Femur (tissue), 1 donor: ENCODE results near the gene RPS10.
"Not testable (repeated sequence)": the region's sequence is repeated elsewhere in the genome, so short reads cannot be mapped to it uniquely, and the experiment has no call there.

Experiments used
- DNase-seq: peaks from one replicate; pipeline ENCODE4 v3.0.0-alpha.2; 2017

The RPS10 gene

DNA sequence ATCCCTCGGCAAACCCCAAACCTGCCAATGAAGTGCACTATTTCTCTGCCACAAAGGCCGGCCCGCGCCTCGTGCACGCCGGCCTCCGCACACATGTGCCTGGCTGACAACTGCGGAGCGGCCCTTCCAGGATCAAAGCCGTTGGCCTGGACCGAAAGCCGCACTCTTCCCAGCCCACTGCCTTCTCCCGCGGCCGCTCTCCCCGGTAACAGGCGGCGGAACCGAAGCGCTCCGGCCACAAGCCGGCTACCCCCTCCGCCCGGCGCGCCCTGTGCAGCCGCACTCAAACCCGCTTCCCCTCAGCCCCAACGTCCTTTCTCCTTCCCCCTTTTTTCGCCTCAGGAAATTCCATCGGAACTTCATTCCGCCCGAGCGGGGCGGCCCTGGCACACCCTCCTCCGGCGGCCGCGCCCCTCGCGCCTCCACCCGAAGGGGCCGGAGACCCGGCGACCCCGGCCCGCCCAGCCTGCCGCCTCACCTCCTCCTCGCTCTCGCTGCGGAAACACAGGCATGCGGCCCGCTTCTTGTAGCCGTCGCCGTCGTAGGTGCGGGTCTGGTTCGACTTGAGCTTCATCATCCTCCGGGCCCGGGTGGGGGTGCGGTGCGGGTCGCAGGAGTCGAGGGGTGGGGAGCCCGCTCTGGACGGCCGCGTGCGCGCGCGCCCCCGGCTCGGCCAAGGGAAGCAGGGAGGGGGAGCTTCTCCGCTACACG, 33.9 kb downstream of the RPS10 start:
- peak; percentile 75 for DNase-seq

DNA sequence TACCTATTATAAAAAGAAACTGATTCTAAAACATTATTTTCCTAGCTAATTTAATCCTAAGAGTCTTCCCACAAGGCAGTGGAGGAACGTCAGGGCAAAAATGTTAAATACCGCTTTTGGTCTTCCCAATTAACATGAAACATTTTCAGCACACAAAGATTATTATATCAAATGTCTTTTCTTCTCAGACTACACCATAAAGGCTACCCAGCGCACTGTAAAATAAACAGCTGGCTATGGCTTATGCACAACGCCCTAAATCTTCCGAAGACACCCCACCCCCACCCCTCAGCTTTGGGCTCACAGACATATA, 34.4 kb downstream of the RPS10 start:
- DNase-seq = no peak

DNA sequence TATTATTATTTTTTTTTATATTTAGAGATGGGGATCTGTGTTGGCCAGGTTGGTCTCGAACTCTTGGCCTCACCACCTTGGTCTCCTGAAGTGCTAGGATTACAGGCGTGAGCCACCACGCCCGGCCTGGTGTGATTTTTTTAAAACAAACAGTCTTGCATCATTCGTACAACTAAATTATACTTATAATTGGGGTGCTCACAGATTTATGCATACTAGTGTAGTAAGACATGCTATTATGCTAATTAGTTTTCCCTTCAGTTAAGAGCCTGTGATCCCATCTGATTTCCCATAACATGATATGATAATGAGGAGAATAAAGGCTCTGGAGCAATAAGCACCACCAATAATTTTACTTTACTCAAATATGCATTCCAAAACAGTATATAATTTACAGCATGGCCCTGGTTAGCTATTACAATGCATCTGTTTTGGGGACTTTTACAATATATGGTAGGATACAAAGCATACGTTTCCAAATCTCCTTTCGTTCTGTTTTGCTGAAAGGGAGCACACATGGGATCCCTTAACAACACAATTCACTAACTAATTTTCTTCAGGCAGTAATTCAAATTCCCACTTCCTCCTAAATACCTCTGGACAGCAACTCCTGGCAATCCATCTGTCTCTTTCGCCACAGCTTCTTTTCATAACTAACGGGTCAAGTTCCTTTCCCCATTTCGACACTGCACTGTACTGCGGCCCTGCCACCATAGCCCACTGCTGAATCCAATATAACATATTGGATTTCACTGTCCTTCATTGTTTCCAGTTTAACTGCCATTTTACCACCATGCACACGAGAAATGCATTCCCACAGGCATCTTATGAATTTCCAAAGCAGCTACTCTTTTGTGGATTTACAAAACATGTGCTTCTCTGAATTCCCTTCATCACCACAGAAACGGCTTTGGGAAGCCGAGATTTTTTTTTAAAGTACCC, 35.1 kb downstream of the RPS10 start:
- DNase-seq = peak; percentile 51

DNA sequence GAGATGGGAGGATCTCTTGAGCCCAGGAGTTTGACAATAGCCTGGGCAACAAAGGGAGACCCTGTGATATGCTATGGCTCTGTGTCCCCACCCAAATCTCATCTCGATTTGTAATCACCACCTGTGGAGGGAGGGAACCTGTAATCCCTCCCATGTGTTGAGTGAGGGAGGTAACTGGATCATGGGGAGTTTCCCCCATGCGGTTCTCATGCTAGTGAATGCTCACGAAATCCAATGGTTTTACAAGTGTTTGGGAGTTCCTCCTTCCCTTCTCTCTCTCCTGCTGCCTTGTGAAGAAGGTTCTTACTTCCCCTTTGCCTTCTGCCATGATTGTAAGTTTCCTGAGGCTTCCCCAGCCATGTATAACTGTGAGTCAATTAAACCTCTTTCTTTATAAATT, 36.8 kb downstream of the RPS10 start:
- DNase-seq = no peak

DNA sequence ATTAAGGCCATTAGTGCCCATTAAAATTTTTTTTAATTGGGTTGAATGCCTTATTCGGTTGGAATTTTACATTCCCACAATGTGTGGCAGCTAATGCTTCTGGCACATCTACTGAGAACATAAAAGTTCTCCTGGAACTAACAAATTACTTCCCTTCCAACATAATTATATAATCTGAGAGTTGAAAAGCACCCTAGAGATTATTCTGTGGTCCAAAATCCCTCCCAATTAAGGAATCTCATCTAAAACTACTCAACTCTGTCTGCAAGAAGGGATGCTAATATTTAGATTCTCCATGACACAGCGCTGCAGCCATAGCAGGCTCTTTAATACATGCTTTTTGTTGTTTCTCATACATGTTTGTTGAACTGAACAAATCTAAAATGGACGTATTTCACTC, 37.4 kb downstream of the RPS10 start:
- no peak for DNase-seq

DNA sequence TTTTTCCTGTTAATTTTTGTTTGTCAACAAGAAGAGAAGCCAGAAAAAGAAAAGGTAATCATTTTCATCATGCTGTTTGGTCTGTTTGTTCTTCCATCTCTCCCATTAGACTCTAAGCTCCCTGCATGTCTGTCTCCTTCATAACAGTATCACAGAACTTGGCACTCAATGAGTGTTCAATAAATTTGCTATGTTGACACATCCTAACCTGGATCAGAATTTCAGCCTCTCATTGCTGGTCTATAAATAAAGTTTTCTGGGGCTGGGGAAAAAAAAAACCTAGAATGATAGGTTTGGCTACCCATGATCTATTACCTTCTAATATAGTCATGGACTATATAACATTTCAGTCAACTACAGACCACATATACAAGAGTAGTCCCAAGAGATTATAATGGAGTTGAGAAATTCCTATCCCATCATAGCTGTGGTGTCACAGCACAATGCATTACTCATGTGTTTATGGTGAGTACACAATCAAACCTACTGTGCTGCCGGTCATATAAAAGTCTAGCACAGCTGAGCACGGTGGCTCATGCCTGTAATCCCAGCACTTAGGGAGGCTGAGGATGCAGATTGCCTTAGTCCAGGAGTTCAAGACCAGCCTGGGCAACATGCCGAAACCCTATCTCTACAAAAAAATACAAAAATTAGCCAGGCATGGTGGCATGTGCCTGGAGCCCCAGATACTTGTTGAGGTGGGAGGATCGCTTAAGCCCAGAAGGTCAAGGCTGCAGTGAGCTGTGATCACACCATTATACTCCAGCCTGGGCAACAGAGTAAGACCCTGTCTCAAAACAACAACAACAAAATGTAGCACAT, 39.3 kb downstream of the RPS10 start:
- no peak for DNase-seq

DNA sequence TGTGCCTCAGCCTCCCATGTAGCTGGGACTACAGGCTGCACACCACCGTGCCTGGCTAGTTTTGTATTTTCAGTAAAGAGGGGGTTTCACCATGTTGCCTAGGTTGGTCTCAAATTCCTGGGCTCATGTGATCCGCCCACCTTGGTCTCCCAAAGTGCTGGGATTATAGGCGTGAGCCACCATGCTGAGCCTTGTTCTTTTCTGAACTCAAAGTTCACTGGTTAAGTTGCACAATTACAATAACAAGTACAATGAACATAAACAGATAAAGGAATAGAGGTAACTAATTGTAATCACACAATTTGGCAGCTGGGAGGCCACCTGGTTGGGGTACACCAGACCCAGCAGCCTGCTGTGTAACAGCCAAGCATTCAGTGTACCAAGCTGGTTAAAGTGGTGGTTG, 40.1 kb downstream of the RPS10 start:
- no peak for DNase-seq

DNA sequence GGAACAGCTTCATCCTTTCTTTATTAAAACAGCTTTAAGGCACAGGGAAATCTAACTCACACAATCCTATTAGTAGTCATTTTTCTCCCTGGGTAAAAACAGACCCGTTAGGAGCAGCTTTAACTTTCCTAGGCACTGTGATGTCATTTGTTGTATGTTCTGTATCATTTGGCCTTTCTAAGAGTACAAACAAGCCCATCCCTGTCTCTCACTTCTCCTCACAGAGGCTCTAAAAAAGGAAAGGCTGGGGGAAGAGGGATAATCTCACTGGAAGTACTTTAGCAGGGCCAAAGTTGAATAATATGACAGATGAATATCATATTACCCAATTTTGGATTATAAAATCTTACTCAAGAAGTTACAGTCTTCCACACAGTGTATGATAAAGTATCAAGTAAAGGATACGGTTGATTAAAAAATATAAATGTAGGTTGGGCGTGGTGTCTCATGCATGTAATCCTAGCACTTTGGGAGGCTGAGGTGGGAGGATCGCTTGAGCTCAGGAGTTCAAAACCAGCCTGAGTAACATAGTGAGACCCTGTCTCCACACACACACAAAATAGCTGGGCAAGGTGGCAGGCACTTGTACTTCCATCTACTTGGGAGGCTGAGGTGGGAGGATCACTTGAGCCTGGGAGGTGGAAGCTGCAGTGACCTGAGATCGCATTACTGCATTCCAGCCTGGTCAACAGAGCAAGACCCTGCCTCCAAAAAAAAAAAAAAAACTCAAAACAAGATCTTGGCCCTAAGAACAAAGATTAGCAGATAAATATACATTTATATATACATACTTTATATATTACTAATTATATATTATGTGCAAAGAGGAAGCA, 41.3 kb downstream of the RPS10 start:
- DNase-seq = no peak

DNA sequence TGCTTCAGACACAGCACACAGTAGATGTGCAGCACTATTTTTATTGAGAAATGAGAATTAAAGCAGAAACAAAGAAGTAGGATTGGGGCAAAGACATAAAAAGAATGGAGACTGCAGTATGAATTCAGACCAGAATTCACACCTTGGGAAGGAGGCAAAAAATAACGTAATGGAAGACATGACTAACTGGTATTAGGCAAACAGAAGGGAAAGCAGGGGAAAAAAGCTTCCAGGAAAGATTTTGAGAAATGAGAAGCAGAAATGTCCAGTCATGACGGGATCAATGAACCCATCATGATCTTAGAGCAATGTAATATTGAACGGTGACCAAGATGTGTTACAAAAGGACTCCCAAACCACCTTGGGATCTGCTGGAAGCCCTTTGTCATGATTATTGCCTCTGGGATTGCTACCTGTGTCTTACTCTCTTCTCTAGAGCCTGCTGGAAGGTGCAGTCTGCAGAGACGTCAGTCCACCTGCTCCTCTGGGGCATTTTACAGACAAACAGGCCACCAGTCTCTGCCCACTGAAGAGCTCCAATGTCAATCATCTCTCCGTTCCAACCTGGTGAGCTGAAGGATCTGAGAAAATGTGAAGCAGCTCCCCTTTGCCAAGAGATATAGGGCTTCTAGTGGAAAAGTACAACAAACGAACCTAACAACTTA, 42.1 kb downstream of the RPS10 start:
- DNase-seq = no peak

DNA sequence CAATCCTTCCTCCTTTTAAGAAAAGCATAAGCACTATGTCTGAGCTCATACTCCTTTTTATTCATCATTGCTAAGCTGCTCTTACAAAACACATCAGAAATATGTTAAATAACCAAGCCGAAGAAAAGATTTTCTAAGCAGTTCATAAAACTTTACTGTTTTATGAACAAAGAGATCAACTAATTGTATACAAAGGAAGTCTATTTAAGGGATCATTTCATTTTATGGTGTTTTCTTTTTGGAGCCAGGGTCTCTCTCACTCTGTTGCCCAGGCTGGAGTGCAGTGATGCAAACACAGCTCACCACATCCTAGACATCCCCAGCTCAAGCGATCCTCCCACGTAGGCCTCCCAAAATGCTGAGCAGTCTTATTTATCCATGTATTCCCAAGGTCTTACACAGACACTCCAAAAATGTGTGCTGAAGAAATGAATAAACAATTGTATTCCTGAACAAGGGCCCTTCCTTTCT, 42.7 kb downstream of the RPS10 start:
- peak; percentile 33 for DNase-seq

DNA sequence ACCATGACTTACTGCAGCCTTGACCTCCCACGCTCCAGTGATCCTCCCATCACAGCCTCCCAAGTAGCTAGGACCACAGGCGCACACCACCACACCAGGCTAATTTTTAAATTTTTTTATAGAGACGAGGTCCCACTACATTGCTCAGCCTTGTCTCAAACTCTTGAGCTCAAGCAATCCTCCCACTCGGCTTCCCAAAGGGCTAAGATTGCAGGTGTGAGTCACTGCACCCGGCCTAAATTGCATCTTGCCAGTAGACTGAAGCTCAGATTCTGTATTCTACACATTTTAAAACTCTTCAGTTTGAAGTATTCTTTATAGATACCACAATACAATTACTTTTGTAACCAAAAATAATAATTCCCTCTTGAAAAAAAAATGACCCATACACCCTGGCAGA, 44.8 kb downstream of the RPS10 start:
- no peak for DNase-seq

DNA sequence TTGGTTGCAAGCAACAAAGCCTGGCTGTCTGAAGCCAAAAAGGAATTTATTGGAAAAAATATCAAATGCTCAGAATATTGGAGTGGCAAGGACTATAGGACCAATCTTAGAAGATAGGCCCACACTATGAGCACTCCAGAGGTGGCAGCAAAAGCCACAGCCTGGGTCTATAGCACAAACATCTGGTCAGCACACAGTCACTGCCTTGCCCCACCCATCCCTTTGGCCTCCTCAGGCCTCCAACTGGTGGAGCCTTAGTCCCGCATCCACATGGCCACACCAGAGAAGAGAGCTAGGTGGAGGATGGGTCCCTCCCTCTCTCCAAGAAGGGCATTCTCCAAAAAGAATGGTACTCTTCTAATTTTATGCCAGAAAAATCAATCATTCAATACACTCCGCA, 47.4 kb downstream of the RPS10 start:
- no peak for DNase-seq

DNA sequence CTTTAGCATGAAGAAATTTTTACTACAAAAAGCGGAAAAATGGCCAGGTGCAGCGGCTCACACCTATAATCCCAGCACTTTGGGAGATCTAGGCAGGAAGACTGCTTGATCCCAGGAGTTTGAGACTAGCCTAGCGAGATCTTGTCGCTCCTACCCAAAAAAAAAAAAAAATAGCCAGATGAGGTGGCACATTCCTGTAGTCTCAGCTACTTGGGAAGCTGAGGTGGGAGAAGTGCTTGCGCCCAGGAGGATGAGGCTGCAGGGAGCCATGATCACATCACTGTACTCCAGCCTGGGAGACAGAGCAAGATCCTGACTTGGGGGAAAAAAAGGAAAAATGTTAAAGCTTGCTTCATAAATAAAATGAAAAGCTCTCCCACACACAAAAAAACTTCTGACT, 47.9 kb downstream of the RPS10 start:
- DNase-seq = no peak

DNA sequence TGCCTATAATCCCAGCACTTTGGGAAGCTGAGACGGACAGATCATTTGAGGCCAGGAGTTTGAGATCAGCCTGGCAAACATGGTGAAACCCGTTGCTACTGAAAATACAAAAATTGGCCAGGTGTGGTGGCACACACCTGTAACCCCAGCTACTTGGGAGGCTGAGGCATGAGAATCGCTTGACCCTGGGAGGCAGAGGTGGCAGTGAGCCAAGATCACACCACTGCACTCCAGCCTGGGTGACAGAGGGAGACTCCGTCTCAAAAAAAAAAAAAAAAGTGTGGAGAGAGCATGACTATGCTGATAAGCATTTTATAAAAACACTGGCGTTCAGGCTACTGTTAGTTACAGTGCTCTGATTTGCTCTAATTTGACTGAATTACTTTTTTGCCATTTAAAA, 48.3 kb downstream of the RPS10 start:
- not testable (repeated sequence) for DNase-seq

DNA sequence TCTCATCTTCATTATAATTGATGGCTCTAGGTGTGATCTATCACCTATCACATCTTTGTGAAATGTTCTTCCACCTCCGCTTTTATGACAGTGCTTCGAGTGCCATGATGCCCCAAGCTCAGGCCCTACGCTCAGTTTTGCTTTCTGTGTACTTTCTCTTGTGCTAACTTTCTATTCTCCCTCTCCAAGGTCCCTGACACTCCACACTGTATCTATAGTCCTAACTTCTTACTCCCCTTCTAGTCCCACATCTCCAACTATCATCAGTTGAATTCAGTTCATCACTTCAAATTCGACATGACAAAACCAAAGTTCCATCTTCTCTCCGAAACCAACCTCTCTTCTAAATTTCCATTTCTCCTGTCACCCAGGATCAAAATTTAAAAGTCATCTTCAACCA, 50.0 kb downstream of the RPS10 start:
- no peak for DNase-seq

DNA sequence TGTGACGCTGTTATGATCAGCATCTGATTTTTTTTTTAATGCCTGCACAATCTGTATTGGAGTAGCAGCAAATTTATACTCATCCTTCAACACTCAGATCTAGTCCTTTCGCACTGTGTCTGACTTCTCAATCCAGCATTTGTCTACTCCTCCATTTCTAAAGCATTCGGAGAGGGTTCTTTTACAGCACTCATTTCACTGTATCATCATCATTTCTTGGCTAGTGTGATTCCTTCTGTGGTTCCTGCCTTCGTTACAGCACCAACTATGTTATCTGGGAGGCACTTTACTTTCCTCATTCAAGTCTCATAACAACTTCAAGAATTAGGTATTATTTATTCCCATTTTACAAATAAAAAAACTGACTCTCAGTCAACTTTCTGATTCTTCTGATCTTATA, 51.4 kb downstream of the RPS10 start:
- DNase-seq = no peak

DNA sequence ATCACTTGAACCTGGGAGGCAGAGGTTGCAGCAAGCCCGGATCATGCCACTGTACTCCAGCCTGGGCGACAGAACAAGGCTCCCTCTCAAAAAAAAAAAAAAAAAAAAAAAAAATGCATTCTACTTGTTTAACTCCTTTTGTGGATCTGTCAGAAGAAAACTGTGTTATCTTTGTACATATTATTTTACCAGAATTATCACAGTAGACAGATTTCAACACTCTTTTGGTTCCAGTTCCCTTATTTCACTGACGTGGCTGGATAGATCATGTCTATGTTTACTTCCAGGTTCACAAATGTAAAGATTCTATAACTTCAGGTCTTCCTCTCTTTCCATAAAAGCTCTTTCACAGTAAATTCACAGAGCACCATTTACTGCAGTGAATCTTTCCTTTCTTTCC, 51.8 kb downstream of the RPS10 start:
- DNase-seq = no peak

DNA sequence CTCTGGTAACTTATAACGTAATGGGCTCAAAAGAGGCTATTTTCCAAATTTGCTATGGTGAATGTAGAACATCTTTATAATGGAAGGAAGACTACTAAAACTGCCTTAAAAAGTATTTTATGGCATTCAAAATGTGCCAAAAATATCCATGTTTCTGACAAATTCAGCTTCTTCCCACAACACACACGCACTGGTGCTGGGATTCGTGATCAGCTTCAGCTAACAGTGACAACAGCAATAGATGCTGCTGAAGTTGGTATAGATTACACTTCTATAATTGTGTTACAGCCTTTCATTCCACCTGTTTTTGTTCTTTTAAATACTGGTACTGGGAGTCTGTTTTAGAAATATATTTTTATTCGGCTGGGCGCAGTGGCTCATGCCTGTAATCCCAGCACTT, 52.4 kb downstream of the RPS10 start:
- DNase-seq = no peak

DNA sequence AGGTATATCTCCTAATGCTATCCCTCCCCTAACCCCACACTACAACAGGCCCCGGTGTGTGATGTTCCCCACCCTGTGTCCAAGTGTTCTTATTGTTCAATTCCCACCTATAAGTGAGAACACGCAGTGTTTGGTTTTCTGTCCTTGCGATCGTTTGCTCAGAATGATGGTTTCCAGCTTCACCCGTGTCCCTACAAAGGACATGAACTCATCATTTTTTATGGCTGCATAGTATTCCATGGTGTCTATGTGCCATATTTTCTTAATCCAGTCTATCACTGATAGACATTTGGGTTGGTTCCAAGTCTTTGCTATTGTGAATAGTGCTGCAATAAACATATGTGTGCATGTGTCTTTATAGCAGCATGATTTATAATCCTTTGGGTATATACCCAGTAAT, 54.0 kb downstream of the RPS10 start:
- DNase-seq = not testable (repeated sequence)

DNA sequence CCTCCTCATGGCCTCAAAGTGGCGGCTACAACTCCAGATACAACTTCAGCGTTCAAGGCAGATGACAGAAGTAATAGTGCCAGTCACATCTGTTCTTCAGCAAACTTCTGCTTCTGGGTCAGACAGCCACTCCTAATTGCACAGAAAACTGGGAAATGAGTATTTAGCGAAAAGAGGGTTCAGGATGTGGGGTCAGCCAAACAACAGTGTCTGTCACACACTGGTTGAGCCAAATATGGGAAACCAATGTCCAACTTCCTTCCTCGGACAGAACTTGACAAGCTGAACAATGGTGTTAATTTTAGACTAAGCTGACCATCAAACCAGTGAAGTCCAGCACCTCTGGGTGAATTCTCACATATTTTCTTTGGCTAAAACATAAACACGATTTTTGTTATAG, 55.5 kb downstream of the RPS10 start:
- peak; percentile 30 for DNase-seq

DNA sequence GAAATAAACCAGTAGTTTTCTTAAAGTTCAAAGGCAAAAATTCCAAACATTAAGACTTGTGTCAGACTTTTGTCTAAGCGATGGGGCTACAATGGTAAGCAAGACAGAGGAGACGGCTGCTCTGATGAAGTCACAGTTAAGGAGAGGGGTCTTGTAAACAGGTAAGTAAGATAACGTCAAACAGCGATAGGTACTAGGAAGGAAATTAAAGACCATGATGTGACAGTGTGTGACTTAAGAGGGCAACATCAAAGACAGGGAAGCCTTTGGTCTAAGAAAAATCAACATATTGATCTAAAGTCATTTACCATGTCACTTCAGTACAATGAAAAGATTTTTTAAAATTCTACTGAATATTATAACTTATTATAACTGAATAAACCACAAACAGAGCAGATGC, 56.5 kb downstream of the RPS10 start:
- no peak for DNase-seq
